IMR-90 (cell line): Measurements from ENCODE around the gene CHRNB1. TPM values are rescaled to one million over a fixed set of nuclear protein-coding genes. Genes with fewer than 3 reads are reported as not detected.

Experiments
- ATAC-seq: fragments of 200-7000 bp; cut with Tn5 transposase; 2 replicates; pipeline ENCODE4 v1.9.1; 2020; ENCODE audit warnings: low read depth, mild to moderate bottlenecking, moderate library complexity
- BruUV-seq: library from RNA; stranded (reverse); fragments of 400-500 nt; replicated peaks from 2 replicates; lab custom pipeline; 2021; lab: Mats Ljungman, UMichigan
- CTCF ChIA-PET: fragments of 300-600 bp; formaldehyde crosslinking; extraction: SDS; loops from one replicate; lab custom pipeline; 2021; ENCODE audit warnings: antibody characterized with exemption; lab: Yijun Ruan, JAX
- POLR2A ChIA-PET: fragments of 300-600 bp; sonication (Branson Sonifier 250); formaldehyde crosslinking; loops from one replicate; lab custom pipeline; 2022; ENCODE audit warnings: antibody characterized with exemption; ENCODE audit not compliant: unreplicated experiment; lab: Charles Lee
- DNase-seq: peaks from one replicate; pipeline ENCODE4 v3.0.0; 2013
- H2AFZ ChIP-seq: replicated peaks from 2 replicates; pipeline ENCODE3; 2013; ENCODE audit warnings: low read length, mild to moderate bottlenecking; ENCODE audit not compliant: poor library complexity
- H2AK5ac ChIP-seq: 2 replicates; pipeline ENCODE4 v1.6.1; 2013; ENCODE audit warnings: low read depth, low read length, inconsistent platforms
- H2AK9ac ChIP-seq: replicated peaks from 2 replicates; pipeline ENCODE3; 2013; ENCODE audit warnings: mild to moderate bottlenecking, low read depth, low read length, moderate library complexity; ENCODE audit not compliant: poor library complexity
- H2BK120ac ChIP-seq: 2 replicates; pipeline ENCODE4 v1.6.1; 2013; ENCODE audit warnings: low read depth, low read length, inconsistent platforms
- H2BK15ac ChIP-seq: 3 replicates; pipeline ENCODE4 v1.6.1; 2013; ENCODE audit warnings: low read depth, low read length, inconsistent platforms
- H2BK20ac ChIP-seq: 2 replicates; pipeline ENCODE4 v1.6.1; 2013; ENCODE audit warnings: low read depth, mild to moderate bottlenecking, inconsistent platforms, low read length, moderate library complexity
- H2BK5ac ChIP-seq: 2 replicates; pipeline ENCODE4 v1.6.1; 2013; ENCODE audit warnings: mild to moderate bottlenecking, low read depth, low read length, inconsistent platforms; ENCODE audit not compliant: poor library complexity, severe bottlenecking
- H3K14ac ChIP-seq: replicated peaks from 2 replicates; pipeline ENCODE4 v1.6.1; 2013; ENCODE audit warnings: low read depth, low read length, inconsistent platforms
- H3K18ac ChIP-seq: 2 replicates; pipeline ENCODE4 v1.6.1; 2013; ENCODE audit warnings: low read depth, low read length, control low read depth
- H3K23ac ChIP-seq: 2 replicates; pipeline ENCODE4 v1.6.1; 2013; ENCODE audit warnings: low read depth, low read length, inconsistent platforms
- H3K27ac ChIP-seq: 2 replicates; pipeline ENCODE4 v1.5.1; 2013; ENCODE audit warnings: mild to moderate bottlenecking, control low read depth, low read length; ENCODE audit not compliant: insufficient read depth
- H3K27me3 ChIP-seq: 2 replicates; pipeline ENCODE4 v1.6.1; 2013; ENCODE audit warnings: low read length; ENCODE audit not compliant: control insufficient read depth, insufficient read depth
- H3K36me3 ChIP-seq: 2 replicates; pipeline ENCODE4 v1.6.1; 2013; ENCODE audit warnings: low read length, mixed read lengths; ENCODE audit not compliant: control insufficient read depth, insufficient read depth
- H3K4ac ChIP-seq: 2 replicates; pipeline ENCODE4 v1.6.1; 2013; ENCODE audit warnings: low read depth, low read length, inconsistent platforms
- H3K4me1 ChIP-seq: 2 replicates; pipeline ENCODE4 v1.6.1; 2013; ENCODE audit warnings: low read length, mixed read lengths; ENCODE audit not compliant: control insufficient read depth, insufficient read depth
- H3K4me2 ChIP-seq: 2 replicates; pipeline ENCODE4 v1.6.1; 2013; ENCODE audit warnings: low read depth, mild to moderate bottlenecking, control low read depth, low read length, moderate library complexity
- H3K4me3 ChIP-seq: 2 replicates; pipeline ENCODE4 v1.5.1; 2013; ENCODE audit warnings: low read depth, mild to moderate bottlenecking, control low read depth, low read length, moderate library complexity; ENCODE audit not compliant: insufficient read depth
- H3K56ac ChIP-seq: 2 replicates; pipeline ENCODE4 v1.6.1; 2013; ENCODE audit warnings: low read length, inconsistent platforms; ENCODE audit not compliant: insufficient read depth; ENCODE audit errors: extremely low read depth
- H3K79me1 ChIP-seq, 2 experiments: 2 replicates each; pipeline ENCODE4 v1.6.1; 2013; ENCODE audit warnings: low read length in 2 of 2, inconsistent platforms in 1 of 2, low read depth in 1 of 2
- H3K9ac ChIP-seq: 2 replicates; pipeline ENCODE4 v1.6.1; 2013; ENCODE audit warnings: low read depth, low read length, control low read depth
- H3K9me1 ChIP-seq: 2 replicates; pipeline ENCODE4 v1.6.1; 2013; ENCODE audit warnings: low read length, inconsistent platforms; ENCODE audit not compliant: insufficient read depth
- H3K9me3 ChIP-seq: 2 replicates; pipeline ENCODE4 v1.6.1; 2013; ENCODE audit warnings: low read length; ENCODE audit not compliant: control insufficient read depth, insufficient read depth
- H4K20me1 ChIP-seq: 2 replicates; pipeline ENCODE4 v1.6.1; 2013; ENCODE audit warnings: low read length, inconsistent platforms; ENCODE audit not compliant: insufficient read depth
- H4K5ac ChIP-seq: 2 replicates; pipeline ENCODE4 v1.6.1; 2013; ENCODE audit warnings: mild to moderate bottlenecking, low read depth, low read length, control low read depth
- H4K8ac ChIP-seq, 2 experiments: 2 replicates each; pipeline ENCODE4 v1.6.1; 2013; ENCODE audit warnings: low read depth in 2 of 2, low read length in 2 of 2, control low read depth in 1 of 2, inconsistent platforms in 1 of 2
- H4K91ac ChIP-seq: 2 replicates; pipeline ENCODE4 v1.6.1; 2013; ENCODE audit warnings: low read depth, low read length, inconsistent platforms; ENCODE audit not compliant: insufficient read depth
- BHLHE40 ChIP-seq: fragments of 150-350 bp; IDR thresholded peaks from 2 replicates; pipeline ENCODE4 v1.6.1; 2016; ENCODE audit warnings: mild to moderate bottlenecking, low read depth, low read length
- CEBPB ChIP-seq: IDR thresholded peaks from 2 replicates; pipeline ENCODE4 v1.6.1; 2012; ENCODE audit warnings: low read depth, low read length, improper control_type of control experiment
- MAFK ChIP-seq: IDR thresholded peaks from 2 replicates; pipeline ENCODE4 v1.6.1; 2012; ENCODE audit warnings: low read depth, low read length, improper control_type of control experiment
- MAZ ChIP-seq: IDR thresholded peaks from 2 replicates; pipeline ENCODE4 v1.6.1; 2012; ENCODE audit warnings: low read depth, mild to moderate bottlenecking, low read length, improper control_type of control experiment, moderate library complexity, borderline replicate concordance
- NFE2L2 ChIP-seq: fragments of 150-350 bp; IDR thresholded peaks from 2 replicates; pipeline ENCODE4 v1.6.1; 2016; ENCODE audit warnings: low read depth, mild to moderate bottlenecking, low read length
- POLR2A ChIP-seq: IDR thresholded peaks from 2 replicates; pipeline ENCODE4 v1.6.1; 2012; ENCODE audit warnings: mild to moderate bottlenecking, low read depth, low read length
- RAD21 ChIP-seq: IDR thresholded peaks from 2 replicates; pipeline ENCODE4 v1.6.1; 2012; ENCODE audit warnings: low read length, improper control_type of control experiment
- RCOR1 ChIP-seq: IDR thresholded peaks from 2 replicates; pipeline ENCODE4 v1.6.1; 2012; ENCODE audit warnings: mild to moderate bottlenecking, low read length, improper control_type of control experiment; ENCODE audit not compliant: insufficient replicate concordance
- RFX5 ChIP-seq: IDR thresholded peaks from 2 replicates; pipeline ENCODE4 v1.8.0; 2012; ENCODE audit warnings: low read depth, mild to moderate bottlenecking, low read length, moderate library complexity
- SMC3 ChIP-seq: fragments of 150-350 bp; IDR thresholded peaks from 2 replicates; pipeline ENCODE4 v1.6.1; 2016; ENCODE audit warnings: low read depth, mild to moderate bottlenecking, antibody characterized with exemption, low read length, moderate library complexity
- WGBS, 2 experiments: methylation state at CpG; one replicate each; pipeline versions ENCODE4 v1.1.5 to v1.1.7; 2013; ENCODE audit warnings: missing lambda C conversion rate in 2 of 2; ENCODE audit not compliant: insufficient read length in 1 of 2; ENCODE audit errors: extremely low coverage in 2 of 2; 5-methylcytosine and 5-hydroxymethylcytosine counted together
- dilution Hi-C: fragments of 300-500 bp; cut with HindIII; formaldehyde crosslinking; loops from one replicate; pipeline ENCODE4 v1.14.3; 2018; ENCODE audit warnings: low sequenced_read_pairs; ENCODE audit not compliant: unreplicated experiment
- in situ Hi-C: fragments of 300-500 bp; cut with MboI; formaldehyde crosslinking; loops from 3 replicates; pipeline ENCODE4 v1.14.3; 2019; ENCODE audit warnings: low sequenced_read_pairs, inconsistent platforms, mixed read lengths
- intact Hi-C: fragments of 100-400 bp; cut with micrococcal nuclease; formaldehyde crosslinking; loops from 2 replicates; pipeline ENCODE4 v1.10.0; 2022
- polyA plus RNA-seq, 3 experiments: library from polyadenylated mRNA; depleted of rRNA; stranded (reverse); fragments of >200 nt; gene quantifications; 2 replicates each; pipeline ENCODE4 v1.2.3, GENCODE V29; 2012; ENCODE audit warnings: low replicate concordance in 1 of 3
- total RNA-seq: library from RNA; depleted of rRNA; stranded (reverse); fragments of >200 nt; gene quantifications from 2 replicates; pipeline ENCODE4 v1.2.3, GENCODE V29; 2012
- TF ChIP-seq, protein P1 (sequence below): fragments of 150-350 bp; IDR thresholded peaks from 2 replicates; pipeline ENCODE4 v1.6.1; 2016; ENCODE audit warnings: low read depth, mild to moderate bottlenecking, low read length, moderate library complexity, borderline replicate concordance
- TF ChIP-seq, protein P2 (sequence below): conservative IDR thresholded peaks from 2 replicates; pipeline ENCODE4 v1.5.1; 2012; ENCODE audit warnings: mild to moderate bottlenecking, low read depth, low read length, improper control_type of control experiment
- TF ChIP-seq, protein P3 (sequence below): fragments of 150-350 bp; IDR thresholded peaks from 2 replicates; pipeline ENCODE4 v1.6.1; 2017; ENCODE audit warnings: mild to moderate bottlenecking, antibody characterized with exemption, low read length, low read depth

The CHRNB1 gene
- total and polyA plus RNA-seq, 2 of the 4 experiments (the other 2 are of a cell fraction): 4.3 to 6.0 TPM

DNA sequence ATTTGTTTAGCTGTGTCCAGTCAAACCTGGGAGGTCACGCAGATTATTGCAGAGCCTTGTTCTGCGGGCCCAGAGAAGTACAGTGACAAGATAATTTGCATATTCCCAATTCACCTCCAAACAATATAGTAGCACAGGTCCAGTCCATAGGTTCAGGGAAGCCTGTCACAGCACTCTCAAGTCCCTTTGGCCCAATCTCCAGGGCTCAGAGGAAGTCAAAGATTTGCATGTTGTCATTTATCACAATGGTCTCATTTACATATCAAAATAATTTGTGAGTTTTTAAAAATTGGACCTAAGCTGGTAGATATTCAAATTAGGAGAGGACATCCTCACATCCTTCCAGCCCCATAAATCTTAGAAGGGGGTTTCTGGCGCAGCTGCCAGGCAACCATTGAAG, 22.6 kb downstream of the CHRNB1 start:
- Histone ChIP-seq H3K9me1 (peaks cover 25% of the 10 kb centered on the region), H3K18ac (no peak overlapping the region), H2BK15ac (no peak overlapping the region), H3K4me3 (no peak overlapping the region), H4K91ac (no peak overlapping the region), H3K4me1 (peaks cover 12% of the 10 kb centered on the region; the same call in 1 of the 2 replicates), H2AK9ac (no peak overlapping the region), H3K27me3 (no peaks in the 10 kb centered on the region), H2AK5ac (no peak overlapping the region), H4K8ac (no peak overlapping the region), H4K20me1 (peaks cover 73% of the 10 kb centered on the region), H3K14ac (no peak overlapping the region), H2BK20ac (no peak overlapping the region), H3K23ac (no peak overlapping the region), H3K36me3 (peaks cover 37% of the 10 kb centered on the region), H3K9me3 (no peaks in the 10 kb centered on the region), H3K56ac (no peak overlapping the region), H2BK120ac (no peak overlapping the region), H3K79me1 (peaks cover 9 to 77% of the 10 kb centered on the region in 2 experiments), H4K5ac (no peak overlapping the region), H3K4me2 (no peak overlapping the region), H2AFZ (no peak overlapping the region), H3K4ac (no peak overlapping the region), H3K9ac (no peak overlapping the region), H3K27ac (no peak overlapping the region), H2BK5ac (no peak overlapping the region)
- CTCF ChIA-PET: no interaction called here
- no peak for DNase-seq
- no peak for ATAC-seq
- intact Hi-C loops: no loop called here
- TF ChIP-seq MAZ (no peak), BHLHE40 (no peak), SMC3 (no peak), RAD21 (no peak), RCOR1 (no peak), MAFK (no peak), RFX5 (no peak), CEBPB (no peak), NFE2L2 (no peak), POLR2A (no peak)
- TF ChIP-seq, protein P1, sequence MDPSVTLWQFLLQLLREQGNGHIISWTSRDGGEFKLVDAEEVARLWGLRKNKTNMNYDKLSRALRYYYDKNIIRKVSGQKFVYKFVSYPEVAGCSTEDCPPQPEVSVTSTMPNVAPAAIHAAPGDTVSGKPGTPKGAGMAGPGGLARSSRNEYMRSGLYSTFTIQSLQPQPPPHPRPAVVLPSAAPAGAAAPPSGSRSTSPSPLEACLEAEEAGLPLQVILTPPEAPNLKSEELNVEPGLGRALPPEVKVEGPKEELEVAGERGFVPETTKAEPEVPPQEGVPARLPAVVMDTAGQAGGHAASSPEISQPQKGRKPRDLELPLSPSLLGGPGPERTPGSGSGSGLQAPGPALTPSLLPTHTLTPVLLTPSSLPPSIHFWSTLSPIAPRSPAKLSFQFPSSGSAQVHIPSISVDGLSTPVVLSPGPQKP: no peak
- TF ChIP-seq, protein P2, sequence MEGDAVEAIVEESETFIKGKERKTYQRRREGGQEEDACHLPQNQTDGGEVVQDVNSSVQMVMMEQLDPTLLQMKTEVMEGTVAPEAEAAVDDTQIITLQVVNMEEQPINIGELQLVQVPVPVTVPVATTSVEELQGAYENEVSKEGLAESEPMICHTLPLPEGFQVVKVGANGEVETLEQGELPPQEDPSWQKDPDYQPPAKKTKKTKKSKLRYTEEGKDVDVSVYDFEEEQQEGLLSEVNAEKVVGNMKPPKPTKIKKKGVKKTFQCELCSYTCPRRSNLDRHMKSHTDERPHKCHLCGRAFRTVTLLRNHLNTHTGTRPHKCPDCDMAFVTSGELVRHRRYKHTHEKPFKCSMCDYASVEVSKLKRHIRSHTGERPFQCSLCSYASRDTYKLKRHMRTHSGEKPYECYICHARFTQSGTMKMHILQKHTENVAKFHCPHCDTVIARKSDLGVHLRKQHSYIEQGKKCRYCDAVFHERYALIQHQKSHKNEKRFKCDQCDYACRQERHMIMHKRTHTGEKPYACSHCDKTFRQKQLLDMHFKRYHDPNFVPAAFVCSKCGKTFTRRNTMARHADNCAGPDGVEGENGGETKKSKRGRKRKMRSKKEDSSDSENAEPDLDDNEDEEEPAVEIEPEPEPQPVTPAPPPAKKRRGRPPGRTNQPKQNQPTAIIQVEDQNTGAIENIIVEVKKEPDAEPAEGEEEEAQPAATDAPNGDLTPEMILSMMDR: no peak
- TF ChIP-seq, protein P3, sequence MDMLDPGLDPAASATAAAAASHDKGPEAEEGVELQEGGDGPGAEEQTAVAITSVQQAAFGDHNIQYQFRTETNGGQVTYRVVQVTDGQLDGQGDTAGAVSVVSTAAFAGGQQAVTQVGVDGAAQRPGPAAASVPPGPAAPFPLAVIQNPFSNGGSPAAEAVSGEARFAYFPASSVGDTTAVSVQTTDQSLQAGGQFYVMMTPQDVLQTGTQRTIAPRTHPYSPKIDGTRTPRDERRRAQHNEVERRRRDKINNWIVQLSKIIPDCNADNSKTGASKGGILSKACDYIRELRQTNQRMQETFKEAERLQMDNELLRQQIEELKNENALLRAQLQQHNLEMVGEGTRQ: no peak
- dilution Hi-C loops: no loop called here
- BruUV-seq: no TSS peak
- POLR2A ChIA-PET: no interaction called here
- in situ Hi-C loops: no loop called here
- WGBS, 2 experiments: no CpG with 5 or more reads among the region's 3 CpGs
